ENCODE data around the gene AMIGO2.

AMIGO2 gene

DNA sequence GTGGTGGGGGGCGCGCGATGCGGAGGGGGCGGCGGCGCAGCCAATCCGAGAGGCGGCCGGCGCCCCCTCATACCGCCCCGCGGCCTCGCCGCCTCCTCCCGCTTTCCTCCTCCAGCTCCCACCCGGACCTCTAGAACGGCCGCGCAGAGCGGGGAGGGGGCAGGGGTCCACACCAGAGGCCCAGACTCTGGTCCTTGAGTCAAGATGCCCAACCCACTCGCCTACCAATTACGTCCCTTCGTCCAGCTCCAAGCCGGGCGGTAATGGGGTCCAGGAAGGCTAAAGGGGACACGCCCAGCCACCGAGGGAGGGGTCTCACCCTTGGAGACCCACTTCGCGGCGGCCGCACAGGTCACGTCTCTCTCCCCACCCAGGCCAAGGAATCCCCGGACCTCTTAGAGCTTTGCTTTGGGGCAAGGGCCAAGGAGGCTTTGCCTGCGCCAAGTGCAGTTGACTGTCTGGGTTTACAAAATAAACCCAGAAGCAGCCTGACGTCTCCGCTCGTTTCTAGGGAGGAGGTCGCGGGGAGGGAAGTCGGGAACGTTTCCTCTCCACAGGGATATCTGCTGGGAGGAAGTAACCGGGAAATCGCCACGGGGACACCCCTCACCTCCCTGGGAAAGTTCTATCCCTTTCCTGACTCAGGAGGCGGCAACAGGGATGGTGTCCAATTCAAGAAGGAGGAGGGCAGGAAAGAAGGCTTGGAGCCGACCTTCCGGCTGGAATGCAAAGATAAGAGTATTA, 394 bp upstream of the AMIGO2 start:
- no peak for TF ChIP-seq TAF1 (IDR thresholded peaks at IDR 0.05; ENCODE audit: borderline replicate concordance, low read depth, low read length)
- TF ChIP-seq POLR2AphosphoS5 (IDR thresholded peaks at IDR 0.05; ENCODE audit: low read depth, low read length), result no peak
- TF ChIP-seq POLR2A (IDR thresholded peaks at IDR 0.05; ENCODE audit: low read depth, low read length), result no peak
- FAIRE-seq, result no peak
- DNase-seq (ENCODE audit: insufficient read length), result no peak

DNA sequence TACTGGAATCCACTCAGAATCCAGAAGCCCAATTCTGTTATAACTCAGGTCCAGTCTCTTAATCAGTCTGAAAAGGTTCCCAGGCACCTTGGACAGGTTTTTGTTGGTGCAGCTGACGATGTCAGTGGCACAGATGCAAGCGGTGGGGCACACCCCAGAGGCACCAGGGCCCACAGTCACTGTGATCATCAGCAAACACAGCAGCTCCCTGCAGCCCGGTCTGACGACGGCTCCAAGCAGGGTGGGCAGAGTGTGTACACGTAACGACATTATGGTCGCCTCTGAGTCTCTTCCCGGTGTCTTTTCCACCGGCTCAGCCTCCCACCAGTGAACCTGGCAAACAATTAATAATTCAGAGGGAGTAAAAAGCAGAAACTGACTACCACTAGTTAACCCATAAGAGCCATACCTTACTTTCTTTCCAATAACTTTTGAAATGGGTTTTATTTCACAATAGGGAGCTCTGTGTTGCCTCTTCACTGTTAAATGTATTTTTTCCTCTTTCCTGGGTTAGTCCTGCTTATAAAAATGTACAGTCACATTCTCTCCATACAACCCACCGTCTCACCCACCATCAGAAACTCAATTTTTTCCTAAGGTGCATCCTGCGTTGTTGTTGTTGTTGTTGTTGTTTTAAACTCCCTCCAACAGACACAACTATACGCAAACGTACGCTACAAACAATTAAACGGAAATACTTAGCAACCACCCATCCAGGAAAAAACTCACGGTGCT, 859 bp downstream of the AMIGO2 start:
- no peak for DNase-seq (ENCODE audit: insufficient read length)
- no peak for TF ChIP-seq POLR2AphosphoS5 (IDR thresholded peaks at IDR 0.05; ENCODE audit: low read depth, low read length)
- no peak for TF ChIP-seq TAF1 (IDR thresholded peaks at IDR 0.05; ENCODE audit: borderline replicate concordance, low read depth, low read length)
- no peak for TF ChIP-seq POLR2A (IDR thresholded peaks at IDR 0.05; ENCODE audit: low read depth, low read length)
- FAIRE-seq, result no peak

DNA sequence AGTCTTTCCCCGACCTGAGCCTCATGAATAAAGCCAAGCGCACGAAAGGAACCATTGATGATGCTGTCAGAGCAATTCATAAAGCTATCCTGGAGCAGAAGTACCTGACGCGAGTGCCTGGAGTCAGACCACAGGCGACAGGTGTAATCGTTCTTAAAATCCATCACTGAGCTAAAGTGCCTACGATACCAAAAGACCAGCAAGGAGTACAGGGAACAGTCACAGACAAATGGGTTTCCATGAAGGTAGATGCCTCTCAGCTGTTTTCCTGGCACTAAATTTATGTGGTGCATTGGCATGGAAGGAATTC, 1.7 kb downstream of the AMIGO2 start:
- no peak for DNase-seq (ENCODE audit: insufficient read length)
- no peak for FAIRE-seq
- TF ChIP-seq TAF1 (IDR thresholded peaks at IDR 0.05; ENCODE audit: borderline replicate concordance, low read depth, low read length) (no peak), POLR2AphosphoS5 (IDR thresholded peaks at IDR 0.05; ENCODE audit: low read depth, low read length) (no peak), POLR2A (IDR thresholded peaks at IDR 0.05; ENCODE audit: low read depth, low read length) (no peak)

DNA sequence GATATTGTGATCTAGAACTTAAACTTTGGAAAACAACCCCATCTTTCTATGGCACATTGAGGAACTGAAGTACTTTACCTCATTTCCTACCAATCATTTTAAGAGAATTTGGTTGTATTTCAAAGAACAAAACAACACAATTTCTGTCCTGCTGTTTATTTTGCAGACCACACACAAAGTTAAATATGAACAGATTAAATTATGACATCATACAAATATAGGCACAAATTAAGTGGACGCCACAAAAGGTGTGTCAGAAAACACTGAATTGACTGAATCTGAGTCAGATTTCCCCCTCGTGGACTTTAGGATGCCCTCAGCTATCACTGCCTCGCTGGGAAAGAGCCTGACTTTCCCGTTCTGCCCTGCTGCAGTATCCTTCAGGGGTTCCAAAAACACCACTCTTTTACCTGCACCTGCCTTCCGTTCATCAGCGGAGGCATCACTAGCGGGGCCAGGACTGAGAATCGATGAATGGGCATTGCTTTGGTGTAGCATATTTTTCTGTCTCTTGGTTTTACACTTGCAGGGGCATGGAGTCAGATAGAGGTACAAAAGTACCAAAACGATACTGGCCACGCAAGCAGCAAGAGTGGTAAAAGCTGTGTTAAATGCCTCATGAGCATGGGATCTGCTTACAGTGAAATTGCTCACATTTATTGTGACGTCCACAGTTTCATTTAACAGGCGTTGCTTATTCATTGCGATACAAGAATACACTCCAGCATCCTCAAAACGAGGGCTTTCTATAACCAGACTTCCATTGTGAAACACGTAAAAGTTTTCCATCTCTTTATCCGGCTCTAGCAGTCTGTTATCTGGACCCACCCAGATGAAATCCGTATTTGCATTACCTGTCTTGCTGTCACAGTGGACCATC, 2.3 kb downstream of the AMIGO2 start:
- DNase-seq (ENCODE audit: insufficient read length), result no peak
- no peak for FAIRE-seq
- no peak for TF ChIP-seq POLR2A (IDR thresholded peaks at IDR 0.05; ENCODE audit: low read depth, low read length)
- no peak for TF ChIP-seq TAF1 (IDR thresholded peaks at IDR 0.05; ENCODE audit: borderline replicate concordance, low read depth, low read length)
- TF ChIP-seq POLR2AphosphoS5 (IDR thresholded peaks at IDR 0.05; ENCODE audit: low read depth, low read length), result no peak

GRCh38 chr12:47075192-47076084, 4.3 kb downstream of the AMIGO2 start:
- DNase-seq (ENCODE audit: insufficient read length) (no peak), FAIRE-seq (no peak)
- TF ChIP-seq POLR2A (IDR thresholded peaks at IDR 0.05; ENCODE audit: low read depth, low read length), result no peak
- no peak for TF ChIP-seq POLR2AphosphoS5 (IDR thresholded peaks at IDR 0.05; ENCODE audit: low read depth, low read length)
- no peak for TF ChIP-seq TAF1 (IDR thresholded peaks at IDR 0.05; ENCODE audit: borderline replicate concordance, low read depth, low read length)

GRCh38 chr12:47074757-47075156, 5.0 kb downstream of the AMIGO2 start:
- no peak for TF ChIP-seq TAF1 (IDR thresholded peaks at IDR 0.05; ENCODE audit: borderline replicate concordance, low read depth, low read length)
- no peak for TF ChIP-seq POLR2A (IDR thresholded peaks at IDR 0.05; ENCODE audit: low read depth, low read length)
- TF ChIP-seq POLR2AphosphoS5 (IDR thresholded peaks at IDR 0.05; ENCODE audit: low read depth, low read length), result no peak
- DNase-seq (ENCODE audit: insufficient read length) (no peak), FAIRE-seq (no peak)

DNA sequence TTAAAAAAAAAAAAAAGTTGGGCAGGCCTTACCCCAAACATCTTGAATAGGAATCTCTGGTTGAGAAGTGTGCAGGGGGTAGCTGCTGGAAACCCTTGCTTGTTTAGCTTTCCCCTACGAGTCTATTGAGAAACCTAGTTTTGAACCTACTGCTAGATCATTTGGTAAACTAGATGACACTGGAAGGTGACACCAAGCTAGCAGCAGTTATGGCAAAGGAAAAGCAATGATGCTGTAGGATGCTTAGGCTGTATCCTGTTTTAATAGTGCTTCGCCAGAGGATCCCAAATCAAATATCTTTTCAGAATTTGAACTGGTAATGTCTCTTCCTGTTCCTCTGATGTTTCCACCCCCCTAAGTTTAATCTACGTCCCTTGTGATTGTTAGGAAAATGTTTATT, 5.8 kb downstream of the AMIGO2 start:
- no peak for FAIRE-seq
- no peak for TF ChIP-seq POLR2A (IDR thresholded peaks at IDR 0.05; ENCODE audit: low read depth, low read length)
- no peak for TF ChIP-seq TAF1 (IDR thresholded peaks at IDR 0.05; ENCODE audit: borderline replicate concordance, low read depth, low read length)
- DNase-seq (ENCODE audit: insufficient read length), result no peak

DNA sequence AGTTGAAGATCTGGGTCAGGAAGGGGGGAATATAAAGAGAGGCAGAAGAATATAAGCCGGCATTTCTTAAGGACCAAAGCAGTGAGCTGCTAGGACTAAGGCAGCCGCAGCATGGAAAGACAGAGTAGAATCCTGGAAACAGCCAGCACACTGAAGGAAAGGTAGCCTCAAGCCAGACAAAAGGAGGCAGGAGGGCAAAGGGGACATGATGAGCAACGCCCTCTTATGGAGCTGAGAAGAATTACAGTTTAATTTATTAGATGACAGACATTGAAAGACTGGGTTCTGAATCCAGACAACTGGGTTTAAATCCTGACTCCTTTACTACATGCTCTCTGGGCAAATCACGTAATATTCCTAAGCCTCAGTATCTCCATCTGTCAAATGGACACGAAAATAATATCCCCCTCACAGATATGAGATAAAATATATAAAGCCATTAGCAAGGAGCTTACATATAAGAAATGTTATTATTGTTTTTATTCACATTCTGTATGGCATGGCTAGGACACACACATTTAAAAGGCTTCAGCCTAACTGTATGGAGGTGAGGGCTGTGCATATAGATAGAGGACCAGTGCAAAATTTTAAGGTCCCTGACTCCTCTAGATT, 8.4 kb downstream of the AMIGO2 start:
- TF ChIP-seq POLR2A (IDR thresholded peaks at IDR 0.05; ENCODE audit: low read depth, low read length) (no peak), POLR2AphosphoS5 (IDR thresholded peaks at IDR 0.05; ENCODE audit: low read depth, low read length) (no peak), TAF1 (IDR thresholded peaks at IDR 0.05; ENCODE audit: borderline replicate concordance, low read depth, low read length) (no peak)
- no peak for FAIRE-seq
- DNase-seq (ENCODE audit: insufficient read length), result no peak

DNA sequence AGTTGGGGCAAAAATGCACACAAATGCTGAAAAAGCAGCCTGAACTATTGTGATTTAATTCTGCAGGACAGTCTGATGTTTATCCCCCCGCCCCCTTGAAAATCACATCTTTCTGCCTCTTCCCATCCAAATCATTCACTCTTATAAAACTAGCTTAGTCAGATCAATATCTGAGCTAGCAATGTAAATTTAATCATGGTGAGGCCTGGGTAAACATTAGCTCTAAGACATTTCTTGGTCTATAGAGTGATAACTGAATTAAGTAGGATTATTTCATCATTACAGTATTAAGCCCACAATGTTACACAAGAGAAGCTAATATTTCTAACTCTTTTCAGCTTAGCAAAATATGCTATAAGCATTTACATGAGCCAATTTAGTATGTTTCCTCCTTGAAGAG, 9.4 kb downstream of the AMIGO2 start:
- TF ChIP-seq POLR2AphosphoS5 (IDR thresholded peaks at IDR 0.05; ENCODE audit: low read depth, low read length), result no peak
- no peak for TF ChIP-seq TAF1 (IDR thresholded peaks at IDR 0.05; ENCODE audit: borderline replicate concordance, low read depth, low read length)
- DNase-seq (ENCODE audit: insufficient read length) (no peak), FAIRE-seq (no peak)

- no peak for DNase-seq (ENCODE audit: insufficient read length)
- no peak for TF ChIP-seq TAF1 (IDR thresholded peaks at IDR 0.05; ENCODE audit: borderline replicate concordance, low read depth, low read length)
- TF ChIP-seq POLR2A (IDR thresholded peaks at IDR 0.05; ENCODE audit: low read depth, low read length), result no peak
- TF ChIP-seq POLR2AphosphoS5 (IDR thresholded peaks at IDR 0.05; ENCODE audit: low read depth, low read length), result no peak
- no peak for FAIRE-seq
Measured at GRCh38 chr12:47068539-47068938, 11.2 kb downstream of the AMIGO2 start.
